Kidney (tissue), 14 donors: ENCODE measurements around the gene PCDHA12. TPM values are rescaled to one million over a fixed set of nuclear protein-coding genes. Genes with fewer than 3 reads are reported as not detected.
A peak's percentile ranks its signal among the peaks of the same experiment; 100 is the strongest.

ENCODE experiments used
- DNase-seq, 5 donors: peaks; one replicate each; pipeline ENCODE4 v3.0.0-alpha.2; 2013 to 2020
- FAIRE-seq: peaks from 2 replicates; lab custom pipeline; 2012; peaks lifted over from hg19 to GRCh38; lab: Jason Lieb, UNC
- H3K27ac ChIP-seq, 2 donors: one replicate each; pipeline ENCODE4 v1.7.0; 2013; ENCODE audit warnings: low read depth in 2 of 2, low read length in 2 of 2, inconsistent platforms in 1 of 2
- H3K27me3 ChIP-seq: one replicate; pipeline ENCODE4 v1.7.1; 2013; ENCODE audit warnings: low read length, inconsistent platforms; ENCODE audit not compliant: control insufficient read depth, insufficient read depth
- H3K36me3 ChIP-seq, 3 donors: one replicate each; pipeline versions ENCODE4 v1.7.0 to v1.7.1; 2013; ENCODE audit warnings: low read length in 3 of 3, control low read depth in 1 of 3, inconsistent platforms in 1 of 3; ENCODE audit not compliant: insufficient read depth in 3 of 3, control insufficient read depth in 2 of 3
- H3K4me1 ChIP-seq, 3 donors: one replicate each; pipeline versions ENCODE4 v1.7.0 to v1.7.1; 2013; ENCODE audit warnings: low read length in 3 of 3, inconsistent platforms in 1 of 3, low read depth in 1 of 3; ENCODE audit not compliant: control insufficient read depth in 2 of 3, insufficient read depth in 2 of 3
- H3K4me3 ChIP-seq, 3 donors: one replicate each; pipeline versions ENCODE4 v1.7.0 to v1.8.1; 2013; ENCODE audit warnings: low read length in 3 of 3, control low read depth in 1 of 3, inconsistent platforms in 1 of 3
- H3K9ac ChIP-seq, 3 donors: one replicate each; pipeline versions ENCODE4 v1.7.0 to v1.7.1; 2013; ENCODE audit warnings: low read length in 3 of 3, control low read depth in 1 of 3, inconsistent platforms in 1 of 3
- H3K9me3 ChIP-seq, 3 donors: one replicate each; pipeline versions ENCODE4 v1.7.0 to v1.7.1; 2013; ENCODE audit warnings: low read length in 3 of 3, control low read depth in 1 of 3, inconsistent platforms in 1 of 3; ENCODE audit not compliant: control insufficient read depth in 2 of 3, insufficient read depth in 1 of 3
- intact Hi-C: fragments of 100-400 bp; cut with DNase I; formaldehyde crosslinking; loops from one replicate; pipeline ENCODE4 v1.11.1; 2022
- polyA plus RNA-seq: library from polyadenylated mRNA; stranded (reverse); fragments of 350-450 nt; fragmentation: Illumina TruSeq; extraction: RNeasy Lipid Tissue Mini Kit (QIAGEN cat#74804); gene quantifications from one replicate; pipeline ENCODE4 v1.2.3, GENCODE V29; 2014; ENCODE audit warnings: low read depth, low replicate concordance; ENCODE audit not compliant: insufficient read depth
- total RNA-seq: library from RNA; stranded (reverse); fragmentation: NEBNext Ultra II Directional; extraction: Animal tissue kit (Norgen Biotek cat#: 25700); gene quantifications from one replicate; pipeline ENCODE4 v1.2.1, GENCODE V29; 2021
- TF ChIP-seq, protein P1 (sequence below): IDR thresholded peaks from 3 replicates; pipeline ENCODE4 v1.5.1; 2012; ENCODE audit warnings: mild to moderate bottlenecking, moderate library complexity, borderline replicate concordance; ENCODE audit not compliant: insufficient read depth; ENCODE audit errors: extremely low read depth
- donor health status: control.
- donor health status: control.
- donor health status: control.
- donor health status: control.
- donor health status: control.
- donor health status: DM: yes; HTN: yes; CAD: no.
- donor health status: Normal renal cell carcinoma (clear cell type).

The PCDHA12 gene
- total and polyA plus RNA-seq, 2 donors from 2014 or later: 1.1 to 5.2 TPM

DNA sequence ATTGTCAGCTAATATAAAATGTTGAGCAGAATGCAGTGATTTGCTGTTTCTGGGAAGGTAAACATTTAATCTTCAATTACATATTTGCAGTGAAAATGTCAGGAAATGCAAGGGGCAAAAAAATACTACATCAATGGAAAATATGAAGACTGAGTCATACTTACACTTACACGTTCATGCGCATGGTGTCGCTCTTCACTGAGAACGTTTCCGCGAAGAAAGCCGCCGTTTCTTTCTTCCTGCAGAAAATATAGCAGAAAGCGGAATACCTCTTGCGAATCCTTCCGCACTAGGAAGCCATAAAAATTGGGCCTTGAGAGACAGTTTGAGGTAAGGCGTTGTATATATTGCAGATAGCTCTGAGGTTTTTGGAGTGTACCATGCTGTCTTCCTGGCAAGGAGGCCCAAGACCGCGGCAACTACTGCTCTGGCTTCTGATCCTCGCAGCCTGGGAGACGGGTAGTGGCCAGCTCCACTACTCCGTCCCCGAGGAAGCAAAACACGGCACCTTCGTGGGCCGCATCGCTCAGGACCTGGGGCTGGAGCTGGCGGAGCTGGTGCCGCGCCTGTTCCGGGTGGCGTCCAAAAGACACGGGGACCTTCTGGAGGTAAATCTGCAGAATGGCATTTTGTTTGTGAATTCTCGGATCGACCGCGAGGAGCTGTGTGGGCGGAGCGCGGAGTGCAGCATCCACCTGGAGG, 6.9 kb downstream of the PCDHA12 start, which contains the start of gene PCDHA13:
PCDHA13 (plus strand) TSS at position 236 of the 702 bp plus-strand sequence; CDS start at position 381, 145 bp downstream.
- Histone ChIP-seq H3K36me3 (no peaks in the 10 kb centered on the region), H3K27ac (no peak within 1 kb of the TSS), H3K27me3 (no peaks in the 10 kb centered on the region), H3K4me1 (no peaks in the 10 kb centered on the region), H3K4me3 (peak within 1 kb of the TSS in 2 of 3 donors; percentile 37 to 44), H3K9ac (no peak within 1 kb of the TSS), H3K9me3 (peaks cover 1 to 11% (median 8%) of the 10 kb centered on the region in 3 donors)
- intact Hi-C loops: no loop called here
- TF ChIP-seq, protein P1, sequence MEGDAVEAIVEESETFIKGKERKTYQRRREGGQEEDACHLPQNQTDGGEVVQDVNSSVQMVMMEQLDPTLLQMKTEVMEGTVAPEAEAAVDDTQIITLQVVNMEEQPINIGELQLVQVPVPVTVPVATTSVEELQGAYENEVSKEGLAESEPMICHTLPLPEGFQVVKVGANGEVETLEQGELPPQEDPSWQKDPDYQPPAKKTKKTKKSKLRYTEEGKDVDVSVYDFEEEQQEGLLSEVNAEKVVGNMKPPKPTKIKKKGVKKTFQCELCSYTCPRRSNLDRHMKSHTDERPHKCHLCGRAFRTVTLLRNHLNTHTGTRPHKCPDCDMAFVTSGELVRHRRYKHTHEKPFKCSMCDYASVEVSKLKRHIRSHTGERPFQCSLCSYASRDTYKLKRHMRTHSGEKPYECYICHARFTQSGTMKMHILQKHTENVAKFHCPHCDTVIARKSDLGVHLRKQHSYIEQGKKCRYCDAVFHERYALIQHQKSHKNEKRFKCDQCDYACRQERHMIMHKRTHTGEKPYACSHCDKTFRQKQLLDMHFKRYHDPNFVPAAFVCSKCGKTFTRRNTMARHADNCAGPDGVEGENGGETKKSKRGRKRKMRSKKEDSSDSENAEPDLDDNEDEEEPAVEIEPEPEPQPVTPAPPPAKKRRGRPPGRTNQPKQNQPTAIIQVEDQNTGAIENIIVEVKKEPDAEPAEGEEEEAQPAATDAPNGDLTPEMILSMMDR: peak; percentile 20
- peak in 2 of 5 donors; percentile 1 to 9 for DNase-seq
- FAIRE-seq: no peak

DNA sequence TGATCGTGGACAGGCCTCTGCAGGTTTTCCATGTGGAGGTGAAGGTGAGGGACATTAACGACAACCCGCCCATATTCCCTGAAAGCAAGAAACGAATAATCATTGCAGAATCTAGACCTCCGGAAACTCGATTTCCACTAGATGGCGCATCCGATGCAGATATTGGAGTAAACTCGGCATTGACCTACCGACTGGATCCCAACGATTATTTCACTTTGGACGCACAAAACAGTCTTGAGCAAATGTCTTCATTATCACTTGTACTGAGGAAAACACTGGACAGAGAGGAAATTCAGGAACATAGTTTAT, 7.4 kb downstream of the PCDHA12 start:
- H3K9me3 ChIP-seq: peaks cover 1 to 11% (median 8%) of the 10 kb centered on the region in 3 donors
- intact Hi-C loops: no loop called here
- TF ChIP-seq, protein P1: no peak
- FAIRE-seq: no peak
- H3K27me3 ChIP-seq: no peaks in the 10 kb centered on the region
- H3K4me1 ChIP-seq: no peaks in the 10 kb centered on the region
- no peak overlapping the region for H3K9ac ChIP-seq
- H3K27ac ChIP-seq: no peak overlapping the region
- H3K4me3 ChIP-seq: peak overlapping the region in 1 of 3 donors; percentile 44
- DNase-seq: no peak
- no peaks in the 10 kb centered on the region for H3K36me3 ChIP-seq

DNA sequence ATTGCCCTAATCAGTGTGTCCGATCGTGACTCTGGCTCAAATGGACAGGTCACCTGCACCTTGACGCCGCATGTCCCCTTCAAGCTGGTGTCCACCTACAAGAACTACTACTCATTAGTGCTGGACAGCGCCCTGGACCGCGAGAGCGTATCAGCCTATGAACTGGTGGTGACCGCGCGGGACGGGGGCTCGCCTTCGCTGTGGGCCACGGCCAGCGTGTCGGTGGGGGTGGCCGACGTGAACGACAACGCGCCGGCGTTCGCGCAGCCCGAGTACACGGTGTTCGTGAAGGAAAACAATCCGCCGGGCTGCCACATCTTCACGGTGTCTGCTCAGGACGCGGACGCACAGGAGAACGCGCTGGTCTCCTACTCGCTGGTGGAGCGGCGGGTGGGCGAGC, 8.3 kb downstream of the PCDHA12 start:
- Histone ChIP-seq H3K36me3 (no peaks in the 10 kb centered on the region), H3K9ac (no peak overlapping the region), H3K4me3 (no peak overlapping the region), H3K27me3 (no peaks in the 10 kb centered on the region), H3K4me1 (no peaks in the 10 kb centered on the region), H3K27ac (no peak overlapping the region), H3K9me3 (peaks cover 1 to 11% (median 8%) of the 10 kb centered on the region in 3 donors)
- intact Hi-C loops: no loop called here
- DNase-seq: no peak
- TF ChIP-seq, protein P1: no peak
- FAIRE-seq: no peak
